HG03521 (cell line): ENCODE results near the gene SRGAP3.
A peak's percentile ranks its signal among the peaks of the same experiment; 100 is the strongest.

Experiments
- ATAC-seq: cut with Tn5 transposase; IDR thresholded peaks from one replicate; pipeline ENCODE4 v1.9.1; 2021; ENCODE audit warnings: mild to moderate bottlenecking, moderate library complexity; ENCODE audit not compliant: unreplicated experiment

The SRGAP3 gene

DNA sequence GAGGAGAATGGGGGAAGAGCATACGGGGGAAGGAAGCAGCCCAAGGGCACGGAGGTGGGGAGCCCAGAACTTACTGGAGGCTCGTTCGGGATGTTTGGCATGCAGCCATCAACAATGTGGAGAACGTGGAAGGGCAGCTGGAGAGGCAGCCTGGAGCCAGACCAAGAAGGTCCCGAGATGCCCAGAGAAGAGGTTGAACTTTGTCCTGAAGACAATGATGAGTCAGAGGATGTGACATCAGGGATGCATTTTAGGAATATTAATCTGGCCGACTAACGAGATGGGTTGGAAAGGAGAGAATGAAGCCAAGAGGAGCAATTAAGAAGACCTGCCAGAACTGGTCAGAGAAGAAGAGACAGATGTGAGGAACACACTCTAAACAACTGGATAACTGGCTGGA lies 98.2 kb downstream of the SRGAP3 start:
- no peak for ATAC-seq

DNA sequence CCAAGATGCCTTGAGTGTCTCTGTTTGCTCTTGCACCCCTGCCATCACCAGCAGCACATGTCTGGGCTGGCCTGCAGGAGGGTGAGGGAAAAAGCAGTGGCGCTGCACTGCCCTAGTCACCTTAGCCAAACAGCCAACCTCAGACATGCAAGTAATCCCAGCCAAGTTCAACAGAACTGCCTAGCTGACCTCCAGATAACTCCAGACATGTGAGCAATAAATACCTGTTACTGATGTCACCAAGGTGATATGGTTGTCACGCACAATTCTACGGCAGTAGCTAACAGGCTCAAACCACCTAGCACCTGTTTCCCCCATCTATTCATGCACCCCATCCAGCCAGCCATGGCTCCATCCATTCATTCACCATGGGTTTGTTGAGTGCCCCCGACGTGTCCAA lies 99.9 kb downstream of the SRGAP3 start:
- ATAC-seq = no peak

DNA sequence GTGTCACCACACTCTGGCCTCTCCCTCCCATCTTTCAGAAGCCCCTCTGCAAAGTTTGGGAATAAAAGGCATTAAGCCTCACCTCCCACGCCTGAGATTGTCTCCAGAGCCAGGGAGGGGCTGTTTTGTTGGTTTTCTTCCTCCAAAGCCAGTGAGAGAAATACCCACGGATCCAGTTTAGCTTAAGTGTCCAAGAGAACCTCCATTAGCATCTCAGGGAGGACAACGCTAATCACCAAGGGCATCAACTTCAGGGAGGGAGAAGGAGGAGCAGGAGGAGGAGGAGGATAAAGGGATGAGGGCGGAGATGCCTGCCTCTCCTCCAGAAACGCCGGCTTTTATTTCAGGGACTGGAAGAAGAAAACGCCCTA lies 101.6 kb downstream of the SRGAP3 start:
- no peak for ATAC-seq

DNA sequence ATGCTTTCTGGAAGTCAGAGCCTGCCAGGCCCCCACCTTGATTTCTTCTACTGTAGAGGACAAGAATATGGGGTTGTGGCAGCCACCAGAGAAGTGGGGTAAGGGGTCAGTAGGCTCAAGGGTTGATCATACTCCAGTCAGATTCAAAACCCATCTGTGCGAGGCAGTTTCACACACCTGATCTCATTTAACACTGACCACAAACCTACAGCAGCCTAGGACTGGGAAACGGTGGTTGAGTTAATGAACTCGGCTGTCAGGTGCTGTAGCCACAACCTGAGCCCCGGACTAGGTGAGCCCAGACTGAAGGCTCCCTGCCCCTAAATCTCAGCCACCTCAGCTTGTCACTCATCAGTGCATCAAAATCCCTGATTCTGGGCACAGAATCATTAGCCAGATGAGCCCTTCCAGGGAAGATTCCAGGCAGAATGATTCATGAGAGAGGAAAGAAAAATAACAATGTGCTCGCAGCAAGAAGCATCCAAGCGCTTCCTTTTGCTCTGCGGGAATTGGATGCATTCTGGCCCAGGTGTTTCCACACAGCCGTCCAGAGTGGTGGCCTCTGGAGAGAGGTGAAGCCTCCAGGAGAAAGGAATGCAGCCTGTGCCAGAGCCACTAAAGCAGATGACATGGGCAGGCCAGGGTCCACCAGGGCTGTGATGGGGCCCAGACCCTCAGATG lies 102.1 kb downstream of the SRGAP3 start:
- peak; percentile 65 for ATAC-seq

DNA sequence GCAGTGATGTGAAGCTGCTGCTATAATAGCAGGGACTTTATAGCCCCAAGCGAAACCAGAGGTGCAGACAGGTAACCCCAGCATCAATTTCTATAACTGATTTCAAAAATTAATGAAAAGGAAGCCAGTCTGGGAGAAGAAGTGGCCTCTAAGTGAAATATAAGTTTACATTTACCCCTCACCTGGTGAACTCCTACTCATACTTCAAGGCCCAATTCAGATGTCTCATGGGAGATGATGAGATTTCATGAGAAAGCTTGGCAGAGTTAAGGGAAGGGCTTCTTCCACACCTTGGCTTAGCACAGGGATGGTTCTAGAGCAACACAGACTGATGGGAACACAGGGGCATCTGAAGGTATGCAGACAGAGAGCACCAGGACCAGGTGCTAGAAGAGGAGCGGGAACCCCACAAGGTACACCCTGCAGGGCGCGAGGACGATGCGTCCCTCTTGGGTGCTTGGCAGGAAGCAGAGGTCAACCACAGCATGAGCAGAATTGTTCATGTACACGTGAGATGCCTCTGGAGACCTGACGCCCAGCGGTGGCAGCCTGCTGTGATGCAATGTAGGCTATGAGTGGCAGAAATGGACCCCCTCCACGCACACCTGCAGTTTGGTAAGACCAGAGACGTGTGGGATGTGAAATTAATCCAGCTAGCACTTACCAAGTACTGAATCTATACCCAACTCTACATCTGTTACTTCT lies 102.9 kb downstream of the SRGAP3 start:
- ATAC-seq = no peak

DNA sequence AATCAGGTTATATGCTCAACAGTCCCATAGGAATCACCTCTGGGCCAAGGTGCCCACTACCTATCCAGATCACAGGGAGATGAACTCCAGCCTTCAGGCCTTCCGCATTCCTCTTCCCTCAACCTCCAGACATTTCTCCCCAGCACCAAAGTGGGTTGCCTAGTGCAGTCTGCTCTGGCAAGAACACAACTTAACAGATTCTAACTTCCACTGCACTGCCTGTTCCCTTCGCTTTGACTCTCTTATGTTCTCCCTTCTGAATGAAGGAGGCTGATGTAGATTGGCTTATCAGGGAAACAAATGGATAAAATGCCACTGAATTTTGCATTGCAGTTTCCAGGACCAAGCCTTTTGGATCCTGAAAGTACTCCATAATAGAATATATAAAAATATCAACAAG lies 106.3 kb downstream of the SRGAP3 start:
- ATAC-seq = no peak

DNA sequence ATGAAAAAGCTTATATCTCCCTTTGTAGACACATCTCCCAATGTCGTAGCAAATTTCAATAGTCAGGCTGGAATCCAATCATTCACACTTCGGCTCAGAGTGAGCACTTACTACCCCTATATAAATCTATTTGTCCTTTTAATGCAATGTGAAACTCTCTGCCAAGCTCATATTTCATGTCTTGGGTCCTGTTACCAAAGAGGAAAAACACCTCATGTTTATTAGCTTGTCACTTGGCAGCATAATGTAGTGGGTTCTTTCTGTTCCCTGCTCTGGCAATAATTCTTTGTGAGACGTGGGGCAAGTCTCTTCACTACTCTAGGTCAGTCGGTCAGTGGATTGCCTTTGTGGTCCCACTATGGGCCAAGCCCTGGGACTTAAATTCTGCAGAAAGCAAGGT lies 107.1 kb downstream of the SRGAP3 start:
- no peak for ATAC-seq

DNA sequence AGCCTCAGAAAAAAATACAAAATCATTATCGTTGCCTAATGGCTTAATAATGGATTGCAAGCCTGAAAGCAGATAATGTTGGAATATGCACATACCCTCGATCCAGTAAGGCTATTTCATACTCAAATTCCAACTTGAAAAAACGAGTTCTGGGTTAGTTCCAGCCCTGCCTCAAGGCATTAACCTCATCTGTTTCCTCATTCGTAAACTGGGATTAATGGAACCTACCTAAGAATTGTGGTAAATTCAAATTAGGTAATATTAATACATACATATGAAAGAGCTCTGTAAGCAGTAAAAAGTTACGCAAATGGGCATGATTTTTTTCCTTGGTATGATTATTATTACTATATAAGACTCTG lies 107.5 kb downstream of the SRGAP3 start:
- ATAC-seq = no peak

DNA sequence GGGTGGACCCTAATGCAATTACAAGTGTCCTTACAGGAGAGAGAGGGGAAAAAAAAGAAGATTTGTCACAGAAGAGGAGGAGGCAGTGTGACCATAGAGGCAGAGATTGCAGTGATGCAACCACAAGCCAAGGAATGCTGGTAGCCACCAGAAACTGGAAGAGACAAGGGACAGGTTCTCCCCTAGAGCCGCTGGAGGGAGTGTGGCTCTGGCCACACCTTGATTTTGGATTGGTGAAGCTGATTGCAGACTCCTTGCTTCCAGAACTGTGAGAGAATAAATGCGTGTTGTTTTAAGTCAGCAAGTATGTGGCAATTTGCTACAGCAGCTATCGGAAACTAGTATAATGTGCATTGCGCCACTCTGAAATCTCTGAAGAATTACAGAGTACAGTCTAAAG lies 110.1 kb downstream of the SRGAP3 start:
- ATAC-seq = no peak

DNA sequence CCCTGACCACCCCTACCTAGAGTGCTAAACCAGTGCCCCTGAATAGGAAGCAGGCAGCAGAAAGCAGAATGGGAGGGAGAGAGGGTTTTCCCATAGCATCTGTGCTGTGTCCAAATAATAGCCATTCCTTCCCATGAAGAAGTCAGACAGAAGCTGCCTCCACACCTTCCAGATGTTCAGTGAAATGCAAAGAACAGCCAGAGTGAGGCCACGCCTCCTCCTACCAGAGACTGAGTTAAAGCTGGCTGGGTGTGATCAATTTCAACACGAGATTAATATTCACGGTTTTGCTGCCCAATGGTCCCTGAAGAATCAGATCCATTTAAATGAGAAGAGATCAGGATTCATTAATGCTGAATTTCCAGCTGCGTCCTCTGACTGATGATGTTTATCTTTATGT lies 111.8 kb downstream of the SRGAP3 start:
- ATAC-seq = no peak

DNA sequence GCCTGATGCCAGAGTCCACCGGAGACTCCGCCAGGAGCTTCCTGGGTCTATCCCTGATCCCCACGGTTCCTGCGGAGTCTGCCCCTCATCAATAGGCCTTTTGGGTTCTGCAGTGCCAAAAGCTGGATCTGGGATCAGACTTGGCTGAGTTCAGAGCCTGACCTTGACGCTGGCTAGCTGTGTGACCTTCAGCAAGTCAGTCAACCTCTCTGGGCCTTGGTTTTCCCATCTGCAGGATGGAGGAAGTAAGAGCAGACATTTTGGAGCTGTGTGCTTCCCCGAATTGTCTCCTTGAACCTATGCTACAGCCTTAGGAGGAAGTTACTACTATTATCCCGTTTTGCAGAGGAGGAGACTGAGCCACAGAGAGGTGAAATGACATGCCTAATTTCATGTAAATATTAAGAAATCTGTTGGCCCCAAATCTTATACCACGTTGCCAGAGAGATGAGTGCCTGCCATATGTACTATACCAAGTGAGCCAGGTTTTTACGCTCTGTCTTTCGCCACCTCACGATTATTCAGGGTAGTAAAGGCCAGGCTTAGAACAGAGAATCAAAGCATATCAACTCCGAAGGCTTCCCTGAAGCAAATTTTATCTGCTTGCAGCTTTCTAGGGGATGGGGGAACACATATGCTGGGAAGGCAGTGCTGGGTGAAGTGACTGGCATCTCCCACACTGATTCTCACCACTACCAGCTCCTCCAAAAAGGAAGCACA lies 112.5 kb downstream of the SRGAP3 start:
- ATAC-seq = no peak

DNA sequence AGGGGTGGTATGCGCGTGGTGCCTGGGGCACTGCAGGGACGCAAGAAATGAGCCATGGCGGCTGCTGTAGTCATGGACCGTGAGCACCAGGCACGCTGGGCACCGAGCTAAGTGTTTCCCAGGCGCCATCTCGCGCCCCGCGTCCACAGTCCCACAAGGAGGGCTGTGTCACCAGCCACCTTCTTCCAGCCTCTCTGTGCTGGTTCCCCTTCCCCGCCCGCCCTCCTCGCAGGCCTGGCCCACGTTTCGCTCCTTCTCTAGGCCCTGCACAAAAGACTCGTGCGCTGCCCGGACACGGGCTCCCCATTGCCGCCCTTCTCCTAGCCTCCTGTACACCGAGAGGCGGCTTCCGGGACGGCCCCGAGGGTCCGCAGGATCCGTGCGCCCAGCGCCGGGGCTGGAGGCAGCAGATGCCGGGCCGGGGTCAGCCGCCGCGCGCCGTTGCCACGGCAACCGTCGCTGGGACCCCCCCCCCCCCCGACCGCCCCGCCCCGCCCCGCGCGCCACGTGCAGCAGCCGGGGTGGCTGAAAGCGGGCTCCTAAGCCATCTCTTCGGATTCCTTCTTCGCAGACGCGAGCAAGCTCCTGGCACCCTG lies 113.4 kb downstream of the SRGAP3 start:
- no peak for ATAC-seq

DNA sequence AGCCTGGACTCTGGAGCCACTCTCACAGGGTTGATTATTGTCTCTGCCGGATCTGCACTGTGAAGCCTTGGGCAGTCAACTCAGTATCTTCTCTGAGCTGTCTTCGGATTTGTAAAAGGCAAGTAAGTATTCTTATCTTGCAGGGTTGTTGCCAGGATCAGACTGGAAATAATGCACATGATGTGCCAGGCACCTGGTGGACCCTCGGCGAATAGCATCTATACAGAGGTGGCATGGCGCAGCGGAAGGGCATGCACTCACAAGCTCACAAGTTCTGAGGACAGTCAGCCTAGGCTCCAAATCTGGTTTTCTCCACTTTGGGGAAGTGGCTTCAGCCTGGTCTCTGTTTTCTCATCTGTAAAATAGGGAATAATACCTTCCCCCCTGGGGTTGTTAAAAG lies 113.9 kb downstream of the SRGAP3 start:
- ATAC-seq = no peak

DNA sequence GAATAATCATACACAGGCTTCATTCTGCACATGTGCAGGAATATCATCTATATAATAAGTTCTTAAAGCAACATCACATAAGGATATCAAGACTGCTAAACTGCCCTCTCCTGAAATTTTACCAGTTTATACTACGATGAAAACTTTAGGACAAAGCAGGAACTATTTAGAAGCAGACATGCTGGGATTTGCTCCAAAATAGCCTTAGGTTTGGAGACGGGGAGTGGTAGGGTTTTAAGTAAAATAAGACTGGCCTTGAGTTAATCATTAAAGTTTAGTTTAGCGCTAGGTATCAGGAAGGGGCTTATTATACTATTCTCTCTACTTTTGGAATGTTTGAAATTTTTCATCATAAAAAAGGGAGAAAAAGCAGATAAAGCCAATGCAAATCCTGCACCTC lies 115.8 kb downstream of the SRGAP3 start:
- ATAC-seq = no peak

DNA sequence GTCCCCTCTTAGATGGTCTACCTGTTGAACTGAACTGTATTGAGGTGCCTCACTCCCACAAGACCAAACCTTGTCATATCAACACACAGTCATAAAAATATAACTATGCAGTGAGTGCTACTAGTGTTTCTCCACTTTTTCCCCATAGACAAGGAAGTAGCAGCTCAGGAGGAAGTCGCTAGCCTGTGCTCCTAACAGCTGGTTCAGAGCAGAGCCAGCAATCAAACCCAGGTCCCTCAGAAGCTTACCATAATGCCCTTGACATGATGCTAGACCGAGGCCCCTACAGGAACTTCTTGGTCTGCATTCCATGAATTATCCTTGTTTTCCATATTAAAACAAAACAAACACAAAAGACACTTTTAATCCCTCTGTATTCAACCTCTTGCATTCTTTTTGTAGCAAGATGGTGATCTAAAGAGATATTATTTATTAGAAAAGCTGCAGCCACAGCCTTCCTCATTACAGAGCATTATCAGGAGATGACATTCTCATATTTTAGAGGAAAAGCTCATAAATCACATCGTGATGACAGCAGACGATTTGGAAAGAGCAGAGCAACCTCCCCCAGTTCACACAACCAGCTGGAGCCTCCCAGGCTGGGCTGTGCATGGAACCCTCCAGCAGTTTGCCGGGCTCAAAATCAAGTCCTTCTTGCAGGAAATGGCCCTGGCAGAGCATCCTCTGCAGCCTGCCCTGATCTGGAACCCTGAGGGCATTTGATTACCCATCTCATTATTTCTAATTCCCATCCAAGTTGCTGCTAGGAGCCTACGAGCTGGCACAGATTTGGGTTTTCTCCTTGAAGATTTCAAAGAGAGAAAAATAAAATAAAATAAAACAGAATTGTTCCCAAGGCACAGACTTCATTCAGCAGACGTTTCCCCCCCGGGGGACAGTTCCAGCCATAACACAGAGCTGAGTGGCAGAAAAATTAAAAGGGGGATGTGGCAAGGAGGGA lies 118.8 kb downstream of the SRGAP3 start:
- ATAC-seq = no peak

DNA sequence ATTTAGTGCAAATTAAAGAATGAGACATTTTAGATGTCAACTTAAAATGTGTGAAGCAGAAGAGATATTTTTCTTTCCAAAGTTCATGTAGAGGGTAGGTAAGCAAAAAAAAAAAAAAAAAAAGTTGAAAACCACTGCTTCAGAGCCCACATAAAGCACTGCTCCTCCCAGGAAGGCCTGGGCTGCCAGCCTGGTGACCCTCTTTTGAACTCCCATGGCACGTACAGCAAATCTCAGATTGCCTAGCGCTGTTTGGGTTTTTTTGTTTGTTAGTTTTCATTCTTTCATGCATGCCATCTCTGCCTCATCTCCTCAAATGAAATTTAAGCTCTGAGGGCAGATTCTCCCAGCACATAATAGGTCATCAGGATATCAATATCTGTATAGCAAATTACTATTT lies 120.1 kb downstream of the SRGAP3 start:
- ATAC-seq = no peak

DNA sequence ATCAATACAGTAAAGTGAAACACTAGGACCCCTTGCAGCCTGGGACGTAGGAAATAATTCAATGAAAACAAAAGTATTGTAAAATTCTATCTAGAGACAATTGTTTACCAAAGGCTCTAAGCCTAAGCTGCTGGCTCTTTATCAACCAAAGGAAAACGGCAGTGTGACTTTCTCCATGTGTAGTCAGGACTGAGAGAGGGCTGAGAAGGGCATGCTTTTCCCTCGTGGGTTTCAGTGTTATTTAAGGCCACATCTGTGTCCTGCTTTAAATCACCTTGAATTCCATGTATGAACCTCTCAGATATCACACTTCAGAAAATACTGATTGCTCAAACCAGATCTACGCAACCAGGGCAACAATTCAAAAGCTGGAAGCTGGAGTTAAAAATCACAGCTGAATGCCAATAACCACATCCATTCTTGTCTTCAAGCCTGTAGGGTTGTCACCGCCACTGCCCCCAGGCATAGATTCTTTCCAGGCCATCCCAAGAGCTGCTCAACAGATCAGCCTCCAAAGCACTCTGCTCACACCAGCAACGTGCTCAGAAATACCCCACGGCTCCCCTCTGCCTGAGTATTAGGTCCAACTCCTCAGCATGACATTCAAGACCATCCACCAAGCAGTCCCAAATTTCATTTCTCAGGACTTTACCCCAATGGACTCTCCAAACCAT lies 124.0 kb downstream of the SRGAP3 start:
- ATAC-seq = no peak

DNA sequence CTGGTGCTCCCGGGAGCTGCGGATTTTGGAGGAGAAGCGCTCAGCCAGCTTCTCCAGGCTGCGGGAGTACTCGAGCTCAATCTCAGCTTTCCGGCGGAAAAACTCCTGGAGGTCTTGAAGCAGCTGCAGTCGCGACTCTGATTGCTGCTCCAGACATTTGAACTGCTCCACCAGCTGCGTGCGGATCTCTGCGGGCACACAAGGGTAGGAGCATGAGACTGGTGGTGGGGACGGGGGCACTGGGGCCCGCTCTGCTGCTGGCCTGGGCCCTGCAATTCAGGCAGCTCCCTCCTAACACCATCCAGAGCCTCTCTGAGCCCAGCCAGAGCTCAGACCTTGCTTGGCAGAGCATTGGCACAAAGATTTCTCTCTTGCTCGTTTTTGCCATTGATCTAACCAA lies 124.7 kb downstream of the SRGAP3 start:
- no peak for ATAC-seq

DNA sequence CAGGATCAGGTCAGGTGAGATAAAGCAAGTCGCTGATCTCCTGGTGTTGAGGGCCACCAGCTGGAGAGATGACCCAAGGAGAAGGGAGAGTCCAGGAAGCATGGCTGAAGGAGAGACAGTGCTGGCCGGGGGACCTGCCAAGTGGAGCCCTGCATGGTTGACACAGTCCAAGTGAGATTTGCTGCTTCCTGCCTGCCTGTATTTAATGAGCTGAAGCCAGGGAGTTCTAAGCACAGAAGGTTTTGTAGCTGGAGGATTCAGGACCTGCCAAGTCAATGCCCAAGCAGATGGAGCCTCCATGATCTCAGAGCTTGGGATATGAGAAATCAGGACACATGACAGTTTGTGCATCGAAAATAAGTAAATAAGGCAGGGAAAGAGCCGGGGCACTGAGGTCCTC lies 125.6 kb downstream of the SRGAP3 start:
- ATAC-seq = no peak

DNA sequence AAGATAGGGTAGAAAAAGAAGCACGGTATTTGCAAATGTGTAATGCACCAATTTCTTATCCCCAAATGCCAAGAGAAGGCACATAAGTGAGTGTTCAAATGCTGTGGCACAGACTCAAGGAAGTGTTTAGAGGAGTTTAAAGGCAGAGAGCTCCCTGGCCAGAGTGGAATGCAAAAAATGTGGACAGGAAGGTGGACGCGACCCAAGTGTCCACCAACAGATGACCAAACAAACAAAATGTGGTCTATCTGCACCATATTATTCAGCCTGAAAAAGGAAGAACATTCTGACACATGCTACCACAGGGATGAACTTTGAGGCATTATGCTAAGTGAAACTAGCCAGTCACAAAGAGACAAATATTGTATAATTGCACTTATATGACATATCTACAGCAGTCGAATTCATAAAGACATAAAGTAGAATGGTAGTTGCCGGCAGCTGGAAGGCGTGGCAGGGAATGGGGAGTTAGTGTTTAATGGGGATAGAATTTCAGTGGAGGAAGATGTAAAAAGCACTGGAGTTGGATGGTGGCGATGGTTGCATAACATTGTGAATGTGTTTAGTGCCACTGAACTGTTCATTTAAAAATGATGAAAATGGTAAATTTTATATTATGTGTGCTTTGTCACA lies 126.6 kb downstream of the SRGAP3 start:
- ATAC-seq = no peak
